ENCODE measurements around the gene TRIP12. TPM values are rescaled to one million over a fixed set of nuclear protein-coding genes. Genes with fewer than 3 reads are reported as not detected.
"Not testable (repeated sequence)": the region's sequence is repeated elsewhere in the genome, so short reads cannot be mapped to it uniquely, and the experiment has no call there.

The TRIP12 gene
- total and polyA plus RNA-seq, 2 of the 13 experiments (the other 11 are each of a cell fraction or from before 2014, with no cell fraction given): 72.1 to 153 TPM

GRCh38 chr2:229851870-229852269, 69.9 kb downstream of the TRIP12 start (continued):
- no peak for TF ChIP-seq ZNF616 (CRISPR knock-in tag; IDR thresholded peaks at IDR 0.05; ENCODE audit: low read depth)
- no peak for TF ChIP-seq SOX13 (IDR thresholded peaks at IDR 0.05)
- TF ChIP-seq SOX13 (CRISPR knock-in tag; conservative IDR thresholded peaks at IDR 0.05 in 1 of 2, IDR thresholded peaks at IDR 0.05 in 1 of 2): no peak
- TF ChIP-seq DNMT1 (CRISPR knock-in tag; IDR thresholded peaks at IDR 0.05): no peak
- TF ChIP-seq MAFK (conservative IDR thresholded peaks at IDR 0.05 in 1 of 2, IDR thresholded peaks at IDR 0.05 in 1 of 2; ENCODE audit: low read length in 2 of 2): no peak
- TF ChIP-seq SRY (CRISPR knock-in tag; IDR thresholded peaks at IDR 0.05): no peak
- TF ChIP-seq GABPA (IDR thresholded peaks at IDR 0.05; ENCODE audit: low read depth, low read length): no peak
- TF ChIP-seq GABPA (CRISPR knock-in tag; IDR thresholded peaks at IDR 0.05; ENCODE audit: low read depth): no peak
- no peak for TF ChIP-seq PCBP2 (optimal IDR thresholded peaks at IDR 0.05; ENCODE audit: low read depth, low read length, poor library complexity, severe bottlenecking)
- no peak for TF ChIP-seq SALL1 (CRISPR knock-in tag; IDR thresholded peaks at IDR 0.05)
- TF ChIP-seq ZNF563 (CRISPR knock-in tag; IDR thresholded peaks at IDR 0.05): no peak
- no peak for TF ChIP-seq ZNF136 (CRISPR knock-in tag; IDR thresholded peaks at IDR 0.05; ENCODE audit: low read depth)
- no peak for TF ChIP-seq CHD4 (IDR thresholded peaks at IDR 0.05; ENCODE audit: borderline replicate concordance, low read length)

DNA sequence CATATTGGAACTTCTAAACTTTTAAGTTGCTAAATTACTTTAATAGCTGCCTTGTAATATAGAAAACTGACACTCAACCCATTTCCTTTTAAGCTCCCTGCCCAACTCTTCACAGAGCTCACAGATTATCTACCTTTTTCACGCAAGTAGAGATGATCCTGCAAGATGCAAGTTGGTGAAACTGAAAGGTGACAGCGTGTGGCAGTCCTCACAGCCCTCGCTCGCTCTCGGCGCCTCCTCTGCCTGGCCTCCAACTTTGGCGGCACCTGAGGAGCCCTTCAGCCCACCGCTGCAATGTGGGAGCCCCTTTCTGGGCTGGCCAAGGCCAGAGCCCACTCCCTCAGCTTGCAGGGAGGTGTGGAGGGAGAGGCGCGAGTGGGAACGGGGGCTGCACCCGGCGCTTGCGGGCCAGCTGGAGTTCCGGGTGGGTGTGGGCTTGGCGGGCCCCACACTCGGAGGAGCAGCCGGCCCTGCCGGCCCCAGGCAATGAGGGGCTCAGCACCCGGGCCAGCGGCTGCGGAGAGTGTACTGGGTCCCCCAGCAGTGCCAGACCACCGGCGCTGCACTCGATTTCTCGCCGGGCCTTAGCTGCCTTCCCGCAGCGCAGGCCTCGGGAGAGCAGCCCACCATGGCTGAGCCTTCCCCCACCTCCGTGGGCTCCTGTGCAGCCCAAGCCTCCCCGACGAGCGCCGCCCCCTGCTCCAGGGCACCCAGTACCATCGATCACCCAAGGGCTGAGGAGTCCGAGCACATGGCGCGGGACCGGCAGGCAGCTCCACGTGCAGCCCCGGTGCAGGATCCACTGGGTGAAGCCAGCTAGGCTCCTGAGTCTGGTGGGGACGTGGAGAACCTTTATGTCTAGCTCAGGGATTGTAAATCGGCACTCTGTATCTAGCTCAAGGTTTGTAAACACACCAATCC, 71.2 kb downstream of the TRIP12 start:
- FAIRE-seq; H3K9ac ChIP-seq (ENCODE audit: insufficient read depth, low read depth, low read length); H4K20me1 ChIP-seq (ENCODE audit: insufficient read depth, low read length); H3K4me2 ChIP-seq (ENCODE audit: low read depth, low read length); H3K4me1 ChIP-seq (ENCODE audit: insufficient read depth, low read length); in situ Hi-C loops (cut with HindIII; ENCODE audit: extremely low pct_ligation_motif_present, low pct_unique_long_range_greater_than_20kb); H3K27ac ChIP-seq (ENCODE audit: extremely low read length, insufficient read depth, low read length); DNase-seq (ENCODE audit: low spot score); H3K27me3 ChIP-seq (ENCODE audit: control insufficient read depth in 1 of 2, insufficient read depth in 2 of 2, low read length in 2 of 2); POLR2A ChIA-PET; ATAC-seq; H2AFZ ChIP-seq (ENCODE audit: low read length); intact Hi-C loops (cut with micrococcal nuclease; ENCODE audit: unreplicated experiment); H3K9me3 ChIP-seq (ENCODE audit: low read length); CTCF ChIA-PET (ENCODE audit: low intra/inter-chr PET ratio, low total read pairs); H3K4me3 ChIP-seq (replicated peaks in 1 of 3; ENCODE audit: insufficient read depth in 1 of 3, low read depth in 2 of 3, low read length in 3 of 3); BruUV-seq (replicated peaks): not testable (repeated sequence)
- TF ChIP-seq AGO2 (optimal IDR thresholded peaks at IDR 0.05; ENCODE audit: low read depth, low read length): peak; percentile 47
- peak; percentile 19 for TF ChIP-seq RBM22 (optimal IDR thresholded peaks at IDR 0.05; ENCODE audit: low read length)
- TF ChIP-seq MNT (IDR thresholded peaks at IDR 0.05): 0 out of 2 replicates have a peak, but pooled peaks have one; percentile 7
- Histone ChIP-seq H3K79me2 (ENCODE audit: insufficient read depth, low read length) (peaks cover 20% of the 10 kb centered on the region), H3K36me3 (replicated peaks in 1 of 2; ENCODE audit: control insufficient read depth in 1 of 2, insufficient read depth in 2 of 2, low read length in 2 of 2) (peaks cover 1 to 48% of the 10 kb centered on the region in 2 experiments; a peak in 4 of 5 replicates)
- 99% methylated on average over 40 of the region's 44 CpGs for WGBS (ENCODE audit: low lambda C conversion rate)
